Keratinocyte (primary cell): ENCODE measurements around the gene KIF25. TPM values are rescaled to one million over a fixed set of nuclear protein-coding genes. Genes with fewer than 3 reads are reported as not detected.

Experiments
- DNase-seq: peaks from one replicate; pipeline ENCODE4 v3.0.0-alpha.2; 2011; ENCODE audit warnings: low read depth, missing footprints, low spot score
- FAIRE-seq: peaks from 2 replicates; lab custom pipeline; 2011; peaks lifted over from hg19 to GRCh38; lab: Jason Lieb, UNC
- H2AFZ ChIP-seq: 2 replicates; pipeline ENCODE4 v1.6.0; 2012; ENCODE audit warnings: low read length, control low read depth, inconsistent platforms; ENCODE audit not compliant: control insufficient read depth
- H3K27ac ChIP-seq: 2 replicates; pipeline ENCODE4 v1.5.1; 2011; ENCODE audit warnings: low read length; ENCODE audit not compliant: control insufficient read depth, insufficient read depth
- H3K27me3 ChIP-seq: 3 replicates; pipeline ENCODE4 v1.6.0; 2011; ENCODE audit warnings: low read length; ENCODE audit not compliant: control insufficient read depth, insufficient read depth; ENCODE audit errors: extremely low read depth
- H3K36me3 ChIP-seq, 2 experiments: 2 replicates in 1 of 2; 3 replicates in 1 of 2; pipeline ENCODE4 v1.5.1; 2011; ENCODE audit warnings: low read length in 2 of 2, mild to moderate bottlenecking in 1 of 2; ENCODE audit not compliant: control insufficient read depth in 2 of 2, insufficient read depth in 2 of 2; ENCODE audit errors: extremely low read depth in 1 of 2
- H3K4me1 ChIP-seq: 3 replicates; pipeline ENCODE4 v1.5.1; 2011; ENCODE audit warnings: low read length; ENCODE audit not compliant: control insufficient read depth, insufficient read depth; ENCODE audit errors: extremely low read depth
- H3K4me2 ChIP-seq: 3 replicates; pipeline ENCODE4 v1.6.0; 2011; ENCODE audit warnings: low read depth, low read length; ENCODE audit not compliant: control insufficient read depth, insufficient read depth; ENCODE audit errors: extremely low read depth
- H3K4me3 ChIP-seq, 3 experiments: fragments of 200-600 bp in 1 of 3; sonication (generic) in 1 of 3; 2 replicates in 2 of 3; 3 replicates in 1 of 3; pipeline ENCODE4 v1.5.1; 2011 to 2016; ENCODE audit warnings: low read length in 3 of 3, mild to moderate bottlenecking in 3 of 3, control low read depth in 2 of 3, inconsistent platforms in 1 of 3, low read depth in 1 of 3, mixed read lengths in 1 of 3, mixed run types in 1 of 3, moderate library complexity in 1 of 3; ENCODE audit not compliant: control insufficient read depth in 2 of 3, insufficient read depth in 2 of 3; ENCODE audit errors: extremely low read depth in 1 of 3
- H3K79me2 ChIP-seq: 2 replicates; pipeline ENCODE4 v1.6.0; 2012; ENCODE audit warnings: low read length; ENCODE audit not compliant: control insufficient read depth, insufficient read depth
- H3K9ac ChIP-seq: 3 replicates; pipeline ENCODE4 v1.6.0; 2011; ENCODE audit warnings: low read length; ENCODE audit not compliant: control insufficient read depth, insufficient read depth; ENCODE audit errors: extremely low read depth
- H3K9me1 ChIP-seq: 3 replicates; pipeline ENCODE4 v1.6.0; 2011; ENCODE audit warnings: low read length; ENCODE audit not compliant: control insufficient read depth, insufficient read depth; ENCODE audit errors: extremely low read depth
- H3K9me3 ChIP-seq: 2 replicates; pipeline ENCODE4 v1.5.1; 2012; ENCODE audit warnings: low read depth, low read length; ENCODE audit not compliant: control insufficient read depth
- H4K20me1 ChIP-seq: 3 replicates; pipeline ENCODE4 v1.6.0; 2011; ENCODE audit warnings: low read length; ENCODE audit not compliant: control insufficient read depth, insufficient read depth; ENCODE audit errors: extremely low read depth
- CTCF ChIP-seq, 3 experiments: IDR thresholded peaks in 1 of 3; conservative IDR thresholded peaks in 1 of 3; optimal IDR thresholded peaks in 1 of 3; 2 replicates in 2 of 3; 3 replicates in 1 of 3; pipeline versions ENCODE3 to v1.5.1; 2011; ENCODE audit warnings: low read length in 3 of 3, mild to moderate bottlenecking in 3 of 3, moderate library complexity in 2 of 3, control low read depth in 1 of 3, inconsistent platforms in 1 of 3; ENCODE audit not compliant: insufficient read depth in 2 of 3; ENCODE audit errors: extremely low read depth in 1 of 3
- EZH2 ChIP-seq: IDR thresholded peaks from one replicate; pipeline ENCODE4 v1.6.1; 2012; ENCODE audit warnings: inconsistent platforms, mild to moderate bottlenecking, low read length, moderate library complexity
- dilution Hi-C: fragments of 300-500 bp; cut with MboI; formaldehyde crosslinking; loops from one replicate; pipeline ENCODE4 v1.7.0; 2020; ENCODE audit warnings: low sequenced_read_pairs; ENCODE audit not compliant: extremely low pct_ligation_motif_present
- polyA plus RNA-seq, 5 experiments: library from polyadenylated mRNA; depleted of rRNA in 3 of 5; stranded (reverse) in 3 of 5; stranded (forward) in 1 of 5; unstranded in 1 of 5; fragments of >200 nt; gene quantifications; 1 replicate in 1 of 5; 2 replicates in 3 of 5; 3 replicates in 1 of 5; pipeline versions ENCODE4 v1.2.1 to v1.2.3, GENCODE V29; 2011 to 2012; ENCODE audit warnings: missing spikeins in 2 of 5, low read depth in 1 of 5, low replicate concordance in 1 of 5

KIF25 gene
- polyA plus RNA-seq, 1 donor (not counting 4 experiments of a cell fraction or from before 2014, with no cell fraction given), result not detected

- FAIRE-seq, result no peak
- H2AFZ ChIP-seq, result no peak overlapping the region
- H3K27ac ChIP-seq, result no peak overlapping the region
Observed at GRCh38 chr6:168051648-168052047, 54.2 kb downstream of the KIF25 start.

GRCh38 chr6:168052291-168052891 is 54.9 kb downstream of the KIF25 start:
- Histone ChIP-seq H3K9ac (no peak overlapping the region), H3K9me3 (no peaks in the 10 kb centered on the region), H3K4me1 (no peaks in the 10 kb centered on the region), H3K36me3 (no peaks in the 10 kb centered on the region), H3K9me1 (no peaks in the 10 kb centered on the region), H4K20me1 (no peaks in the 10 kb centered on the region), H3K4me3 (no peak overlapping the region), H3K79me2 (no peaks in the 10 kb centered on the region), H3K27ac (no peak overlapping the region), H3K4me2 (no peak overlapping the region), H3K27me3 (no peaks in the 10 kb centered on the region), H2AFZ (no peak overlapping the region)
- dilution Hi-C loops, result no loop called here
- TF ChIP-seq EZH2, result no peak
- TF ChIP-seq CTCF (optimal IDR thresholded peaks at IDR 0.05 in 1 of 3, IDR thresholded peaks at IDR 0.05 in 1 of 3, conservative IDR thresholded peaks at IDR 0.05 in 1 of 3; ENCODE audit: extremely low read depth in 1 of 3, insufficient read depth in 2 of 3, low read length in 3 of 3), result no peak
- FAIRE-seq (no peak), DNase-seq (no peak)

More at GRCh38 chr6:168051648-168052047, 54.2 kb downstream of the KIF25 start:
- H3K4me1 ChIP-seq, result no peaks in the 10 kb centered on the region
- H3K9me3 ChIP-seq, result no peaks in the 10 kb centered on the region
- H3K9me1 ChIP-seq, result no peaks in the 10 kb centered on the region
- dilution Hi-C loops, result no loop called here
- H3K9ac ChIP-seq, result no peak overlapping the region
- H3K36me3 ChIP-seq, result no peaks in the 10 kb centered on the region
- no peak for TF ChIP-seq CTCF (optimal IDR thresholded peaks at IDR 0.05 in 1 of 3, IDR thresholded peaks at IDR 0.05 in 1 of 3, conservative IDR thresholded peaks at IDR 0.05 in 1 of 3; ENCODE audit: extremely low read depth in 1 of 3, insufficient read depth in 2 of 3, low read length in 3 of 3)
- no peak for TF ChIP-seq EZH2
- no peak overlapping the region for H3K4me2 ChIP-seq
- no peaks in the 10 kb centered on the region for H3K27me3 ChIP-seq
- DNase-seq, result no peak
- H3K79me2 ChIP-seq, result no peaks in the 10 kb centered on the region
- H3K4me3 ChIP-seq, result no peak overlapping the region
- H4K20me1 ChIP-seq, result no peaks in the 10 kb centered on the region
